ENCODE results near the gene NFKB2. TPM values are rescaled to one million over a fixed set of nuclear protein-coding genes. Genes with fewer than 3 reads are reported as not detected.

The NFKB2 gene
- total RNA-seq, 1 experiment from 2014 or later = 27.6 TPM

GRCh38 chr10:102423372-102423968, 28.0 kb downstream of the NFKB2 start:
- ChIA-PET POLR2A (interaction anchor here (0.8 to 5.0 kb wide), 4 partner anchors 8 to 50 kb away, joined by 3 to 34 read pairs (median 30); partner anchors contain the start of genes C10orf95 and CUEDC2), CTCF (interaction anchor here (0.7 to 6.7 kb wide), 18 partner anchors 8 to 254 kb away, joined by 3 to 68 read pairs (median 24); partner anchors contain the start of genes C10orf95, CUEDC2, GBF1 and NFKB2)
- H3K9me3 Mint-ChIP-seq = no peaks in the 10 kb centered on the region
- H3K4me1 Mint-ChIP-seq = peaks cover 9% of the 10 kb centered on the region
- TF ChIP-seq MAX (CRISPR knock-in tag; IDR thresholded peaks at IDR 0.05) (no peak), OVOL2 (CRISPR knock-in tag; IDR thresholded peaks at IDR 0.05; ENCODE audit: borderline replicate concordance) (no peak), ZNF512 (CRISPR knock-in tag; IDR thresholded peaks at IDR 0.05; ENCODE audit: borderline replicate concordance) (no peak), ZNF317 (CRISPR knock-in tag; IDR thresholded peaks at IDR 0.05; ENCODE audit: borderline replicate concordance, low read depth) (no peak), GTF2I (CRISPR knock-in tag; conservative IDR thresholded peaks at IDR 0.05) (no peak), NR3C1 (CRISPR knock-in tag; conservative IDR thresholded peaks at IDR 0.05; ENCODE audit: low read depth) (no peak), KAT7 (CRISPR knock-in tag; IDR thresholded peaks at IDR 0.05; ENCODE audit: borderline replicate concordance) (no peak), ELF4 (CRISPR knock-in tag; IDR thresholded peaks at IDR 0.05; ENCODE audit: low read depth) (no peak), JUN (CRISPR knock-in tag; IDR thresholded peaks at IDR 0.05) (no peak), E2F5 (CRISPR knock-in tag; IDR thresholded peaks at IDR 0.05) (no peak), ZNF396 (CRISPR knock-in tag; IDR thresholded peaks at IDR 0.05; ENCODE audit: borderline replicate concordance) (no peak), ZNF671 (CRISPR knock-in tag; IDR thresholded peaks at IDR 0.05) (no peak)
- TF ChIP-seq, protein P1, sequence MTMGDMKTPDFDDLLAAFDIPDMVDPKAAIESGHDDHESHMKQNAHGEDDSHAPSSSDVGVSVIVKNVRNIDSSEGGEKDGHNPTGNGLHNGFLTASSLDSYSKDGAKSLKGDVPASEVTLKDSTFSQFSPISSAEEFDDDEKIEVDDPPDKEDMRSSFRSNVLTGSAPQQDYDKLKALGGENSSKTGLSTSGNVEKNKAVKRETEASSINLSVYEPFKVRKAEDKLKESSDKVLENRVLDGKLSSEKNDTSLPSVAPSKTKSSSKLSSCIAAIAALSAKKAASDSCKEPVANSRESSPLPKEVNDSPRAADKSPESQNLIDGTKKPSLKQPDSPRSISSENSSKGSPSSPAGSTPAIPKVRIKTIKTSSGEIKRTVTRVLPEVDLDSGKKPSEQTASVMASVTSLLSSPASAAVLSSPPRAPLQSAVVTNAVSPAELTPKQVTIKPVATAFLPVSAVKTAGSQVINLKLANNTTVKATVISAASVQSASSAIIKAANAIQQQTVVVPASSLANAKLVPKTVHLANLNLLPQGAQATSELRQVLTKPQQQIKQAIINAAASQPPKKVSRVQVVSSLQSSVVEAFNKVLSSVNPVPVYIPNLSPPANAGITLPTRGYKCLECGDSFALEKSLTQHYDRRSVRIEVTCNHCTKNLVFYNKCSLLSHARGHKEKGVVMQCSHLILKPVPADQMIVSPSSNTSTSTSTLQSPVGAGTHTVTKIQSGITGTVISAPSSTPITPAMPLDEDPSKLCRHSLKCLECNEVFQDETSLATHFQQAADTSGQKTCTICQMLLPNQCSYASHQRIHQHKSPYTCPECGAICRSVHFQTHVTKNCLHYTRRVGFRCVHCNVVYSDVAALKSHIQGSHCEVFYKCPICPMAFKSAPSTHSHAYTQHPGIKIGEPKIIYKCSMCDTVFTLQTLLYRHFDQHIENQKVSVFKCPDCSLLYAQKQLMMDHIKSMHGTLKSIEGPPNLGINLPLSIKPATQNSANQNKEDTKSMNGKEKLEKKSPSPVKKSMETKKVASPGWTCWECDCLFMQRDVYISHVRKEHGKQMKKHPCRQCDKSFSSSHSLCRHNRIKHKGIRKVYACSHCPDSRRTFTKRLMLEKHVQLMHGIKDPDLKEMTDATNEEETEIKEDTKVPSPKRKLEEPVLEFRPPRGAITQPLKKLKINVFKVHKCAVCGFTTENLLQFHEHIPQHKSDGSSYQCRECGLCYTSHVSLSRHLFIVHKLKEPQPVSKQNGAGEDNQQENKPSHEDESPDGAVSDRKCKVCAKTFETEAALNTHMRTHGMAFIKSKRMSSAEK (CRISPR knock-in tag; IDR thresholded peaks at IDR 0.05; ENCODE audit: borderline replicate concordance) = no peak
- TF ChIP-seq, protein P2, sequence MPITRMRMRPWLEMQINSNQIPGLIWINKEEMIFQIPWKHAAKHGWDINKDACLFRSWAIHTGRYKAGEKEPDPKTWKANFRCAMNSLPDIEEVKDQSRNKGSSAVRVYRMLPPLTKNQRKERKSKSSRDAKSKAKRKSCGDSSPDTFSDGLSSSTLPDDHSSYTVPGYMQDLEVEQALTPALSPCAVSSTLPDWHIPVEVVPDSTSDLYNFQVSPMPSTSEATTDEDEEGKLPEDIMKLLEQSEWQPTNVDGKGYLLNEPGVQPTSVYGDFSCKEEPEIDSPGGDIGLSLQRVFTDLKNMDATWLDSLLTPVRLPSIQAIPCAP (CRISPR knock-in tag; IDR thresholded peaks at IDR 0.05) = no peak
- TF ChIP-seq, protein P3, sequence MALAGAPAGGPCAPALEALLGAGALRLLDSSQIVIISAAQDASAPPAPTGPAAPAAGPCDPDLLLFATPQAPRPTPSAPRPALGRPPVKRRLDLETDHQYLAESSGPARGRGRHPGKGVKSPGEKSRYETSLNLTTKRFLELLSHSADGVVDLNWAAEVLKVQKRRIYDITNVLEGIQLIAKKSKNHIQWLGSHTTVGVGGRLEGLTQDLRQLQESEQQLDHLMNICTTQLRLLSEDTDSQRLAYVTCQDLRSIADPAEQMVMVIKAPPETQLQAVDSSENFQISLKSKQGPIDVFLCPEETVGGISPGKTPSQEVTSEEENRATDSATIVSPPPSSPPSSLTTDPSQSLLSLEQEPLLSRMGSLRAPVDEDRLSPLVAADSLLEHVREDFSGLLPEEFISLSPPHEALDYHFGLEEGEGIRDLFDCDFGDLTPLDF (CRISPR knock-in tag; IDR thresholded peaks at IDR 0.05) = no peak
- TF ChIP-seq, protein P4, sequence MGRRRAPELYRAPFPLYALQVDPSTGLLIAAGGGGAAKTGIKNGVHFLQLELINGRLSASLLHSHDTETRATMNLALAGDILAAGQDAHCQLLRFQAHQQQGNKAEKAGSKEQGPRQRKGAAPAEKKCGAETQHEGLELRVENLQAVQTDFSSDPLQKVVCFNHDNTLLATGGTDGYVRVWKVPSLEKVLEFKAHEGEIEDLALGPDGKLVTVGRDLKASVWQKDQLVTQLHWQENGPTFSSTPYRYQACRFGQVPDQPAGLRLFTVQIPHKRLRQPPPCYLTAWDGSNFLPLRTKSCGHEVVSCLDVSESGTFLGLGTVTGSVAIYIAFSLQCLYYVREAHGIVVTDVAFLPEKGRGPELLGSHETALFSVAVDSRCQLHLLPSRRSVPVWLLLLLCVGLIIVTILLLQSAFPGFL (CRISPR knock-in tag; IDR thresholded peaks at IDR 0.05; ENCODE audit: borderline replicate concordance) = no peak
- no peak for ATAC-seq
- H3K4me3 Mint-ChIP-seq = no peak overlapping the region
- no peak for DNase-seq (ENCODE audit: low spot score)
- H3K36me3 Mint-ChIP-seq = peaks cover 9% of the 10 kb centered on the region; the same call in 1 of the 2 replicates
- peaks cover 8% of the 10 kb centered on the region for H3K27me3 Mint-ChIP-seq (ENCODE audit: low read depth)
- H3K27ac Mint-ChIP-seq = no peak overlapping the region

Measured in WTC11 (cell line).